ENCODE results near the gene APBB2. TPM values are rescaled to one million over a fixed set of nuclear protein-coding genes. Genes with fewer than 3 reads are reported as not detected.

Gene APBB2
- total RNA-seq, 4 donors from 2014 or later = 12.2 to 29.2 (median 20.1) TPM

DNA sequence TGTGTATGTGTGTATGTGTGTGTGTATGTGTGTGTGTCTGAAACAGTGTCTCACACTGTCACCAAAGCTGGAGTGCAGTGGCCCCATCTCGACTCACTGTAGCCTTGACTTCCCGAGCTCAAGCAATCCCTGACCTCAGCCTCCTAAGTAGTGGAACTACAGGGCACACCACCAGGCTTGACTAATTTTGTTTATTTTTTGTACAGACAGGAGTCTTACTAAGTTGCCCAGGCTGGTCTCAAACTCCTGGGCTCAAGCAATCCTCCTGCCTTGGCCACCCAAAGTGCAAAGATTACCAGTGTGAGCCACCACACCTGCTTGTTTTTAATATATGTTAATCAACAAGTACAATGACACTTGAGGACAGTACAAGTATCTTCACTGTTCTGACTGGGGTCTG lies 92.4 kb downstream of the APBB2 start:
- intact Hi-C loops (cut with DNase I) = no loop called here
- Histone ChIP-seq H3K4me1 (peaks cover 9 to 52% (median 19%) of the 10 kb centered on the region in 3 donors), H3K27me3 (no peaks in the 10 kb centered on the region), H3K9me3 (no peaks in the 10 kb centered on the region), H3K27ac (no peak overlapping the region), H3K4me3 (no peak overlapping the region), H3K36me3 (no peaks in the 10 kb centered on the region)
- TF ChIP-seq, protein P1, sequence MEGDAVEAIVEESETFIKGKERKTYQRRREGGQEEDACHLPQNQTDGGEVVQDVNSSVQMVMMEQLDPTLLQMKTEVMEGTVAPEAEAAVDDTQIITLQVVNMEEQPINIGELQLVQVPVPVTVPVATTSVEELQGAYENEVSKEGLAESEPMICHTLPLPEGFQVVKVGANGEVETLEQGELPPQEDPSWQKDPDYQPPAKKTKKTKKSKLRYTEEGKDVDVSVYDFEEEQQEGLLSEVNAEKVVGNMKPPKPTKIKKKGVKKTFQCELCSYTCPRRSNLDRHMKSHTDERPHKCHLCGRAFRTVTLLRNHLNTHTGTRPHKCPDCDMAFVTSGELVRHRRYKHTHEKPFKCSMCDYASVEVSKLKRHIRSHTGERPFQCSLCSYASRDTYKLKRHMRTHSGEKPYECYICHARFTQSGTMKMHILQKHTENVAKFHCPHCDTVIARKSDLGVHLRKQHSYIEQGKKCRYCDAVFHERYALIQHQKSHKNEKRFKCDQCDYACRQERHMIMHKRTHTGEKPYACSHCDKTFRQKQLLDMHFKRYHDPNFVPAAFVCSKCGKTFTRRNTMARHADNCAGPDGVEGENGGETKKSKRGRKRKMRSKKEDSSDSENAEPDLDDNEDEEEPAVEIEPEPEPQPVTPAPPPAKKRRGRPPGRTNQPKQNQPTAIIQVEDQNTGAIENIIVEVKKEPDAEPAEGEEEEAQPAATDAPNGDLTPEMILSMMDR (IDR thresholded peaks at IDR 0.05) = no peak
- no peak for TF ChIP-seq POLR2A (IDR thresholded peaks at IDR 0.05)
- WGBS, 2 donors = 79 to 100% methylated on average over 2 of the region's 2 CpGs
- DNase-seq = no peak

DNA sequence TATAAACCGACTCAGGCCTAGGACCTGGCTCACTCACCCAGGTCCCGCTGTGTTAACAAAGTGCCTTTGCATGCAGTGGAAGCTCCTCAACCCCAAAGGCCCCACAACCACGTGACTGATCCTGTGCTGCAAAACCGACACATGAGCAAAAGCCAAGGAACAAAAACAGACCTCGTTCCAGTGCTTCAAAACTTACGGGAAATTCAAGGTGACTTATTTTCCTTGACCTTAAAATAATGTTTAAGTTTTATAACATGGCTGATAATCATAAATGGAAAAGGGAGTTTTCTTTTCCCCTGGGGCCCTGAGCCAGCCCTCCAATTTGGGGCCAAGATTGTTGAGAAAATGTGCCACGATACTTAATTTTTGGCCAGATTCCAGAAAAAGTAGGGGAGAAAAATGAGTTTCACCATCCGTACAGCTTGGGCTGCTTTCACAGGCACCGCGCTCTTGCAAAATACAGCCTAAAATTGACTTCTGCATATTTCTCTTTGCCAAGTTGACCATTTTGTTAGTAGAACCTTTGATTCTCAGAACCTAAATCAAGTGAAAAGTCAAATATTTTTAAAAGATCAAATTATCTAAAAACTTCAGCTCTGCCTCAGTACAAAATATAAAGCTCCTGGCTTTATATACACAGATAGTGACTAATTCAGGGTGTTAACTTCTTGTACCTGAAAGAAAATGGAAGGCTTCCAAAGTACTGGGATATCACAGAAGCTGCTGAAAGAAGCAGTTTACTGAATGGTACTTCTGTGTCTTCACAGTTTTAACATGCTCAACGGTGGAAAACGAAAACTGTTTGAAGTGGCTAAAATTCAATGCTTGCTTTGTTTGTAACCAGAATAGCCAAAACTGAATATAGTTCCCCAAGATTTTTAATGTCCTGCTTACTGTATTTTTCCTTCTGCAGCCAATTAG lies 93.8 kb downstream of the APBB2 start:
- no peak for DNase-seq
- peaks cover 9 to 45% (median 19%) of the 10 kb centered on the region in 3 donors for H3K4me1 ChIP-seq
- H3K27ac ChIP-seq = peak overlapping the region; percentile 54 to 82 (median 72)
- intact Hi-C loops (cut with DNase I) = no loop called here
- TF ChIP-seq POLR2A (IDR thresholded peaks at IDR 0.05) = no peak
- TF ChIP-seq, protein P1 (IDR thresholded peaks at IDR 0.05) = no peak
- no peaks in the 10 kb centered on the region for H3K27me3 ChIP-seq
- H3K9me3 ChIP-seq = no peaks in the 10 kb centered on the region
- WGBS, 2 donors = 23 to 31% methylated on average over 12 of the region's 12 CpGs
- no peaks in the 10 kb centered on the region for H3K36me3 ChIP-seq
- H3K4me3 ChIP-seq = peak overlapping the region in 3 of 4 donors; percentile 15 to 41 (median 28)

DNA sequence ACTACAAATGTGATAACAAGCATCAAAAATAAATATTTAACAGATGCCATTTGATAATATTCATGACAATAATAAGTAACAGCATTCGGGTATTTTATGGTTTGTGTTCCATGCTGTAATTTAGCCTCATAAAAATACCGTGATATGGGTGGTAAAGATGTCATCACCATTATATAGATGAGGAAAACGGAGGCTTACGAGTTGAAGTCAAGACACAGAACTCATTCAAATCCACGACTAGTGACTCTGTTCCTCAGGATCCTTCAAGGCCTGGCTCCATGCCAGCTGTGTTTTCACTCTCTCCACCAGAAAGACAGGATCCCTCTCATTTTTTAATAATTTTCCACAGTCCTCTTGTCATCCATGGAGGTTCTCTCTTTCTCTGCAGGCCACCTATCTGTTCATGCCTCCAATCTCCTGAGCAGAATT lies 94.5 kb downstream of the APBB2 start:
- TF ChIP-seq, protein P1 (IDR thresholded peaks at IDR 0.05) = no peak
- TF ChIP-seq POLR2A (IDR thresholded peaks at IDR 0.05) = no peak
- Histone ChIP-seq H3K9me3 (no peaks in the 10 kb centered on the region), H3K27me3 (no peaks in the 10 kb centered on the region), H3K36me3 (no peaks in the 10 kb centered on the region), H3K4me1 (peaks cover 9 to 39% (median 19%) of the 10 kb centered on the region in 3 donors), H3K4me3 (peak overlapping the region in 2 of 4 donors; percentile 28 to 41), H3K27ac (peak overlapping the region; percentile 54 to 82 (median 72))
- 59 to 69% methylated on average over 5 of the region's 5 CpGs for WGBS, 2 donors
- intact Hi-C loops (cut with DNase I) = no loop called here
- no peak for DNase-seq

DNA sequence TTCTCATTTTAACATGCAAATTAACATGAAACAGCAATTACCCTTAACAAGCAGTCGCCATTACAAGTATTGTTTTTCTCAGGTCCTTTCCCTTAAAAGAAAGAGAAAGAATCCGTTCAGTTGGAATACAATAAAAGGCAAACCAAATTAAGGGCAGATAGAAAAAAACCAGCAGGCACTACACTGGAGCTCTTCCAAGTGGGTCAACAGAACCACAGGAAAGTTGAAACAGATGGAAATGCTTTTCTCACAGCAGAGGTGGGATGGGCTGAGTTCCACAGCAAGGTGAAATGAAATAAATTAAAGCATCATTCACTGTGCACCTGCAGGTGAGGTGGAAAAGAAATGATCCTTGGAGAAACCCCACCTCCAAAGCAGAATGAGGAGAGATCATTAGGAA lies 102.6 kb downstream of the APBB2 start:
- WGBS, 2 donors = 64 to 86% methylated on average over 2 of the region's 2 CpGs
- DNase-seq = no peak

DNA sequence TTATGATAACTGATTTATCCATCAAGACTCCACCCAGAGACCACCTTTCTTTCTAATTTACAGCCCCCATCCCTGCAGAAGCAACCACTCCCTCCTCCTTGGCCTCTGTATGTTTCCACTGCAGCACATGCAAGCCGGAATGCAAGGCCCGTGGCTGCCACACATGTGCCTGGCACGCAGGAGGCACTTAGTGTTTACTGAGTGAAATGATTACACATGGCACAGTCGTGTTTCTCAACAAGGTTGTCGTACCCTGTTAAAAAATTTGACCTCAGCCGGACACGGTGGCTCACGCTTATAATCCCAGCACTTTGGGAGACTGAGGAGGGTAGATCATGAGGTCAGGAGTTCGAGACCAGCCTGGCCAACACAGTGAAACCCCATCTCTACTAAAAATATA lies 104.3 kb downstream of the APBB2 start:
- Histone ChIP-seq H3K36me3 (no peaks in the 10 kb centered on the region), H3K27me3 (no peaks in the 10 kb centered on the region), H3K4me3 (no peak overlapping the region), H3K4me1 (no peaks in the 10 kb centered on the region), H3K27ac (no peak overlapping the region), H3K9me3 (no peaks in the 10 kb centered on the region)
- 87 to 92% methylated on average over 5 to 7 of the region's 9 CpGs for WGBS, 2 donors
- TF ChIP-seq POLR2A (IDR thresholded peaks at IDR 0.05) = no peak
- TF ChIP-seq, protein P1 (IDR thresholded peaks at IDR 0.05) = no peak
- intact Hi-C loops (cut with DNase I) = no loop called here
- DNase-seq = no peak

More for the DNA sequence above, 102.6 kb downstream of the APBB2 start:
- Histone ChIP-seq H3K27ac (no peak overlapping the region), H3K36me3 (no peaks in the 10 kb centered on the region), H3K27me3 (no peaks in the 10 kb centered on the region), H3K9me3 (no peaks in the 10 kb centered on the region), H3K4me1 (no peaks in the 10 kb centered on the region), H3K4me3 (no peak overlapping the region)
- no peak for TF ChIP-seq POLR2A (IDR thresholded peaks at IDR 0.05)
- TF ChIP-seq, protein P1 (IDR thresholded peaks at IDR 0.05) = no peak
- intact Hi-C loops (cut with DNase I) = no loop called here
